Measurements from ENCODE around the gene PSD2. TPM values are rescaled to one million over a fixed set of nuclear protein-coding genes. Genes with fewer than 3 reads are reported as not detected.

The PSD2 gene
- total RNA-seq, 3 donors from 2014 or later (not counting 1 experiment from before 2014, with no cell fraction given) = 1.3 to 2.5 (median 1.3) TPM

DNA sequence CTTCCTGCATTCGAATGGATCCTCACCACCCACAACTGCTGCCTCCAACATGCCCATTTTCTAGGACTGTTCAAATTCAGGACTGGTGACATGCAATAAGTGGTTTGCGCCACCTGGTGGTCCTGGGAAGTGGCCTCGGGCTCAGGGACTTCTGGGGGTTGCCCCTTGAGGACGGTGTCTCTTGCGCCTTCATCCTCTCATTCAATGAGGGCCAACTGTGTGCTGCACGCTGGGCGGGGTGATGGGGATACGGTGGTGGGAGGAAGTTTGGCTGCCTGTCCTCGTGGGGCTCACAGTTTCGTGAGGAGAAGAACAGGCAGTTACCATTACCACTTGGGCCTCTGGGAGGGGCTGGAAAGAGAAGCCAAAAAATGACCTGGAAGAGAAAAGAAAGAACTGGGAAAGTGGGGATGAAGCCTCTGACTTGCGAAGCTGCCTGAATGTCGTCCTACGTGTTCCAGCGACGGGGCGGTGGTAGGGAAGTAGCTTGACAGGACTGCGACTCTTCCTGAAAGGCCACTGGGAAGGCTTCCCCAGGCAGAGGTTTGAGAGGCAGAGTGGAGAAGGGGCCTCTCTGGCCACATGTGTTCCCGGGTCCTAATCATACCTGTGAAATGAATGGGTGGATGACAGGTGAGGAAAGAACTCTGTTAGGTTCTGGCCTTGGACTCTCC, 49.0 kb downstream of the PSD2 start:
- Mint-ChIP-seq H3K27ac (no peak overlapping the region), H3K27me3 (ENCODE audit: low read depth in 2 of 2) (peaks cover 0 to 2% of the 10 kb centered on the region in 2 donors), H3K4me1 (peaks cover 11 to 21% of the 10 kb centered on the region in 2 donors), H3K4me3 (peak overlapping the region; percentile 21), H3K9me3 (no peaks in the 10 kb centered on the region), H3K36me3 (no peaks in the 10 kb centered on the region)
- ATAC-seq (no peak), DNase-seq (peak; percentile 63 to 83)
- Histone ChIP-seq H3K36me3 (ENCODE audit: control insufficient read depth, insufficient read depth, low read length) (no peaks in the 10 kb centered on the region), H3K4me1 (ENCODE audit: control insufficient read depth, insufficient read depth, low read length) (peaks cover 14% of the 10 kb centered on the region), H3K9me3 (ENCODE audit: control insufficient read depth, insufficient read depth, low read length) (no peaks in the 10 kb centered on the region), H3K4me3 (ENCODE audit: low read length) (no peak overlapping the region), H3K27ac (ENCODE audit: low read length) (no peak overlapping the region), H3K27me3 (ENCODE audit: control insufficient read depth, insufficient read depth, low read length) (peaks cover 4% of the 10 kb centered on the region)
- TF ChIP-seq, protein P1, sequence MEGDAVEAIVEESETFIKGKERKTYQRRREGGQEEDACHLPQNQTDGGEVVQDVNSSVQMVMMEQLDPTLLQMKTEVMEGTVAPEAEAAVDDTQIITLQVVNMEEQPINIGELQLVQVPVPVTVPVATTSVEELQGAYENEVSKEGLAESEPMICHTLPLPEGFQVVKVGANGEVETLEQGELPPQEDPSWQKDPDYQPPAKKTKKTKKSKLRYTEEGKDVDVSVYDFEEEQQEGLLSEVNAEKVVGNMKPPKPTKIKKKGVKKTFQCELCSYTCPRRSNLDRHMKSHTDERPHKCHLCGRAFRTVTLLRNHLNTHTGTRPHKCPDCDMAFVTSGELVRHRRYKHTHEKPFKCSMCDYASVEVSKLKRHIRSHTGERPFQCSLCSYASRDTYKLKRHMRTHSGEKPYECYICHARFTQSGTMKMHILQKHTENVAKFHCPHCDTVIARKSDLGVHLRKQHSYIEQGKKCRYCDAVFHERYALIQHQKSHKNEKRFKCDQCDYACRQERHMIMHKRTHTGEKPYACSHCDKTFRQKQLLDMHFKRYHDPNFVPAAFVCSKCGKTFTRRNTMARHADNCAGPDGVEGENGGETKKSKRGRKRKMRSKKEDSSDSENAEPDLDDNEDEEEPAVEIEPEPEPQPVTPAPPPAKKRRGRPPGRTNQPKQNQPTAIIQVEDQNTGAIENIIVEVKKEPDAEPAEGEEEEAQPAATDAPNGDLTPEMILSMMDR (IDR thresholded peaks at IDR 0.05) = peak; percentile 65
- intact Hi-C loops (cut with micrococcal nuclease) = loop anchor here (5.0 to 10.0 kb wide), 3 partner anchors 57 to 550 kb away; partner anchors contain the start of gene MATR3
- WGBS (ENCODE audit: insufficient coverage) = 48% methylated on average over 18 of the region's 18 CpGs

DNA sequence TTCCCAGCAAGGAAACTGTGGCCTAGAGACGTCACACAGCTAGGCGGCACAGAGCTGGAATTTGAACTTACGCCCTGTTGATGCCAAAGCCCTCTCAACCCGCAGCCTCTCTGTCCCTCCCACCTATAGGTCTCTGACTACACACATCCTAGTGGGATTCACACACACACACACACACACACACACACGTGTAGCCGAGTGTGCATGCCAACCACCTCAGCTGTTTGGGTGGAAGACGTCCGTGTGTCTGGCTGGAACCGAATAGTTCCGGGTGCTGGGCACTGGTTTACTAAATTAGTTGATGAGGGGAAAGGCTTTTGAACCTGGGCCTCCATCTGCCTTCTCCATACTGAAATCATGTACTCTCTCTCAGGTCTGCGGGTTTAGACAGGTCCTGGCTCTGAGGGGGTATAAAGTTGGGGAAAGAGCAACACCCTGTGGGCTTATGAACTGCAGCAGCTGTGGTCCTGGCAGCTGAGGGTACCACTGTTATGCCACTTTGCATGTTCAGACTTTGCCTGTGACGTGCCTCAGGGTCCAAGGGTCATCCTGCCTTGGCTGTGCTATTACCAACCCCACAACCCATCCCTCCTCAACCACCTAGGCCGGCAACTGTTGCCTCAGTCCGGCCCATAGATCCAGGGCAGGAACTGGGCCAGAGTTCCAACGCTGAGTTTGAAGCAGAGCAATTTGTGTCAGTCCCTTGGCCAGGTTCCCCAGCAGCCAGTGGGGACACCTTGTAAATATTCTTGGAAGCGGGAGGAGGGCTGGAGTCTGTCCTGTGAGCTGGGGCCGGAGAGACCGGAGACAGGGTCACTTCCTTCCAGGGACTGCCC, 50.5 kb downstream of the PSD2 start:
- Histone ChIP-seq H3K4me3 (ENCODE audit: low read length) (no peak overlapping the region), H3K36me3 (ENCODE audit: control insufficient read depth, insufficient read depth, low read length) (no peaks in the 10 kb centered on the region), H3K27ac (ENCODE audit: low read length) (no peak overlapping the region), H3K27me3 (ENCODE audit: control insufficient read depth, insufficient read depth, low read length) (peaks cover 4% of the 10 kb centered on the region), H3K9me3 (ENCODE audit: control insufficient read depth, insufficient read depth, low read length) (no peaks in the 10 kb centered on the region), H3K4me1 (ENCODE audit: control insufficient read depth, insufficient read depth, low read length) (peaks cover 14% of the 10 kb centered on the region)
- TF ChIP-seq, protein P1 (IDR thresholded peaks at IDR 0.05) = no peak
- Mint-ChIP-seq H3K9me3 (no peaks in the 10 kb centered on the region), H3K36me3 (no peaks in the 10 kb centered on the region), H3K27ac (no peak overlapping the region), H3K27me3 (ENCODE audit: low read depth in 2 of 2) (peaks cover 0 to 2% of the 10 kb centered on the region in 2 donors), H3K4me3 (peak overlapping the region; percentile 32), H3K4me1 (peaks cover 11 to 26% of the 10 kb centered on the region in 2 donors)
- intact Hi-C loops (cut with micrococcal nuclease) = loop anchor here (5.0 to 10.0 kb wide), 3 partner anchors 59 to 551 kb away; partner anchors contain the start of gene MATR3
- DNase-seq = no peak
- ATAC-seq = no peak
- 91% methylated on average over 16 of the region's 18 CpGs for WGBS (ENCODE audit: insufficient coverage)

DNA sequence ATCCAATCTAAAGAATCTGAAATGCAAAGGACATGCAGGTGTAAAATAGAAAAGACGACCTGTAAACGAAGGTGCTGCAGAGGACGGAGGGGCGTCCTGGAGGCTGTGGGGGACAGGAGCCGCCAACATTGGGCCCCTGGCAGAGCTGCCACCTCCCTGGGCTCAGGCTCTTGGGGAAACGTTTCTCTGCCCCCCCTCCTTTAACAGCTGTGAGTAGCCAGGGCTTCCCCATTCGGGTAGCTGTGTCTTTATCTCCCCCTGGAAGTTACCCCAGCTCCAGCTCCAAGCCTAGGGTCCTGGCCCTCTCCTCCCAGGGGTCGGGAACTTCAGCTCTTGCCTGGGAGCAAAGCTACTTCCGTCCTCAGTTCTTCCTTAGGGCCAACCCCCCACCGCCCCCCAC, 51.5 kb downstream of the PSD2 start:
- Histone ChIP-seq H3K27ac (ENCODE audit: low read length) (no peak overlapping the region), H3K36me3 (ENCODE audit: control insufficient read depth, insufficient read depth, low read length) (no peaks in the 10 kb centered on the region), H3K9me3 (ENCODE audit: control insufficient read depth, insufficient read depth, low read length) (no peaks in the 10 kb centered on the region), H3K27me3 (ENCODE audit: control insufficient read depth, insufficient read depth, low read length) (peaks cover 4% of the 10 kb centered on the region), H3K4me1 (ENCODE audit: control insufficient read depth, insufficient read depth, low read length) (peaks cover 14% of the 10 kb centered on the region), H3K4me3 (ENCODE audit: low read length) (no peak overlapping the region)
- DNase-seq (no peak), ATAC-seq (no peak)
- TF ChIP-seq, protein P1 (IDR thresholded peaks at IDR 0.05) = no peak
- 21% methylated on average over 9 of the region's 10 CpGs for WGBS (ENCODE audit: insufficient coverage)
- peak overlapping the region; percentile 59 for H3K4me3 Mint-ChIP-seq
- peak overlapping the region in 1 of 2 donors; percentile 72 for H3K27ac Mint-ChIP-seq
- peaks cover 11 to 26% of the 10 kb centered on the region in 2 donors for H3K4me1 Mint-ChIP-seq
- H3K9me3 Mint-ChIP-seq = no peaks in the 10 kb centered on the region
- H3K27me3 Mint-ChIP-seq (ENCODE audit: low read depth in 2 of 2) = peaks cover 0 to 2% of the 10 kb centered on the region in 2 donors
- no peaks in the 10 kb centered on the region for H3K36me3 Mint-ChIP-seq
- intact Hi-C loops (cut with micrococcal nuclease) = loop anchor here (5.0 to 10.0 kb wide), 3 partner anchors 60 to 552 kb away; partner anchors contain the start of gene MATR3
